ENCODE measurements around the gene ARSG.
"Not testable (repeated sequence)": the region's sequence is repeated elsewhere in the genome, so short reads cannot be mapped to it uniquely, and the experiment has no call there.

Gene ARSG

DNA sequence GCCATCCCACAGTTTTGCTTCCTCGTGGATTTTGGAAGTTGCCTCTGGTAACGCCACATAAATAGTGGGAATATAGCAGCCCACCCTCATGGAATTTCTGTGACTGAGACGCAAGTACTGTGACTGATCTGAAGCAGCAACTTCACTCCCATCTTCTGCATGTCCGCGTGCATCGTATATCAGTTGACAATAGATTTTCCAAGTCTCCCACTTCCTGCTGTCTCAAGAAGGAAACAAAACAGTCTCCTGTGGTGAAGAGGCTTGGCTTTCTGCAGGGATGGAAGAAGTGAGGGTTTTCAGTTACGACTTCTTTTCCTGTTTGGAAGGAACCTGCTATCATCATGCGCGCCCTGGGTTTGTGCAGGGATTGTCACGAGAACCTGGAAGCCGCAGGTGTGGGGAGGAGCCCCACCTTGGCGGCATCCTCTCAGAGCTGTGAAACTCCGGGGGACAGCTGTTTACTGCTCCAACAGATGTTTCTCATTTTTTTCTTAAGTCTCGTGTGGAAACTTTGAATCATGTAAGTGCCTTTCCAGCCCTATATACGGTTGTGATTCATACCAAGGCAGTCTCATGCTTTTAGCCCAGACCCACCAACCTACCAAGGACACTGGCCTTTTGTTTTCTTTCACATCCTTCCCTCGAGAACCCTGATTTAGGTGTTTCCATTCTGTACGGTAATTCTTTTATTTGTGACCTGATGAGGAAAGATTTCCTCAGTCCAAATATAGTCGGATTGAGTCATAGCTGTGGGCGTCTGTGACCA lies 108.5 kb downstream of the ARSG start:
- no peak for DNase-seq

DNA sequence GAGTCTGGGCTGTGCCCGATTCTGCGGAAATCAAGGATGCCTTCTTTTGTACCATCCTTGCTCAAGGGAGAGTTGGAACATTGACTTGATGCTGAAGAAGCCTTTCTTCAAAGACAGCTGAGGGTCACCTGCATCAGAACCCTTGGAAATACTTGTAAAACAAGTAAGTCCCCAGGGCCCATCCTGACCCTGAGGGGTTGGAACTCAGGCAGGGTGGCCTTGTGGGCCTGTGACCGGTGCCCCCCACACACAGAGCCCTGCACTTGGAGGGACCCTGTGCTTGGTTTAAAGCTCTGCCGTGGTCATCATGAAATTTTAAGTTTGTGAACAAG lies 109.1 kb downstream of the ARSG start:
- no peak for DNase-seq

GRCh38 chr17:68401288-68401687 lies 110.0 kb downstream of the ARSG start:
- DNase-seq = no peak

GRCh38 chr17:68403122-68403521 lies 111.8 kb downstream of the ARSG start:
- DNase-seq = no peak

DNA sequence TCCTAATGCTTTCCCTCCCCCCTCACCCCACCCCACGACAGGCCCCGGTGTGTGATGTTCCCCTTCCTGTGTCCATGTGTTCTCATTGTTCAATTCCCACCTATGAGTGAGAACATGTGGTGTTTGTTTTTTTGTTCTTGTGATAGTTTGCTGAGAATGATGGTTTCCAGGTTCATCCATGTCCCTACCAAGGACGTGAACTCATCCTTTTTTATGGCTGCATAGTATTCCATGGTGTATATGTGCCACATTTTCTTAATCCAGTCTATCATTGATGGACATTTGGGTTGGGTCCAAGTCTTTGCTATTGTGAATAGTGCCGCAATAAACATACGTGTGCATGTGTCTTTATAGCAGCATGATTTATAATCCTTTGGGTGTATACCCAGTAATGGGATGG lies 112.5 kb downstream of the ARSG start:
- not testable (repeated sequence) for DNase-seq

DNA sequence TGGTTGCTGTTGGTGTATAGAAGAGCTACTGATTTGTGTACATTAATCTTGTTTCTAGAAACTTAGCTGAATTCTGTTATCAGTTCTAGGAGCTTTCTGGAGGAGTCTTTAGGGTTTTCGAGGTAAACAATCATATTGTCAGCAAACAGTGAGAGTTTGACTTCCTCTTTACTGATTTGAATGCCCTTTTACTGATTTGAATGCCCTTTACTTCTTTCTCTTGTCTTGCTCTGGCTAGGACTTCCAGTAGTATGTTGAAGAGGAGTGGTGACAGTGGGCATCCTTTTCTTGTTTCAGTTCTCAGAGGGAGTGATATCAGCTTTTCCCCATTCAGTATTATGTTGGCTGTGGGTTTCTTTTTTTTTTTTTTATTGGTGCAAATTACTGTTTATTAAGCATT lies 116.4 kb downstream of the ARSG start:
- not testable (repeated sequence) for DNase-seq

- DNase-seq = peak; percentile 67 to 73
These were observed 122.6 kb downstream of the ARSG start for GRCh38 chr17:68413597-68414560.

GRCh38 chr17:68414901-68415300 lies 123.6 kb downstream of the ARSG start:
- DNase-seq = not testable (repeated sequence)

- no peak for DNase-seq
These were observed 126.0 kb downstream of the ARSG start for GRCh38 chr17:68417317-68417716.

DNA sequence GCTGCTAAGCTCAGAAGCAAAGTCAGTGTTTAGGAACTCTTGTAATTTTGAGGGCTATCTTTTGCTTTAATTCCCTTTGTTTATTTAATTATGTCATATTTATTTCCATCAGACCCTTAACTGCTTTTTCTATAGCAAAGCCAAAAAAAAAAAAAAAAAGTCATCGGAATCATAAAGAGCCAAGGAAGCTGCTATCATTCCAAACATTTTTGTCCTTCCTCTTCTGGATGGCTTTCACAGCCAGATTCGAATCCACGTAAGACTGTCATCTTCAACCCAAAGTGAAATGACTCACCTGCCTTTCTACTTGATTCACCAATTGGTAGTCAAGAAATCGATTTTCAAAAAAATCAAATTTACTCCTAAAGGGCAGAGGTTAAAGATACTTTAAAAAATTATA lies 127.6 kb downstream of the ARSG start:
- no peak for DNase-seq

DNA sequence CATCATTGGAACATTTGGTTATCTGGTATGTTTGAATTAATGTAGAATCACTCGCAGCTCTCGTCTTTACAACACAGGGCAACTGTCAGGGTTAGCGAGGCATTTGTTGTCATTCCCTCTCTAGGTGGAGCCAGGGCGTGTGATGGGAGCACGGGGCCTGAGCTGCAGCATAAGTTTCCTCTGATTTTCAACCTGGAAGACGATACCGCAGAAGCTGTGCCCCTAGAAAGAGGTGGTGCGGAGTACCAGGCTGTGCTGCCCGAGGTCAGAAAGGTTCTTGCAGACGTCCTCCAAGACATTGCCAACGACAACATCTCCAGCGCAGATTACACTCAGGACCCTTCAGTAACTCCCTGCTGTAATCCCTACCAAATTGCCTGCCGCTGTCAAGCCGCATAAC lies 128.8 kb downstream of the ARSG start:
- no peak for DNase-seq

DNA sequence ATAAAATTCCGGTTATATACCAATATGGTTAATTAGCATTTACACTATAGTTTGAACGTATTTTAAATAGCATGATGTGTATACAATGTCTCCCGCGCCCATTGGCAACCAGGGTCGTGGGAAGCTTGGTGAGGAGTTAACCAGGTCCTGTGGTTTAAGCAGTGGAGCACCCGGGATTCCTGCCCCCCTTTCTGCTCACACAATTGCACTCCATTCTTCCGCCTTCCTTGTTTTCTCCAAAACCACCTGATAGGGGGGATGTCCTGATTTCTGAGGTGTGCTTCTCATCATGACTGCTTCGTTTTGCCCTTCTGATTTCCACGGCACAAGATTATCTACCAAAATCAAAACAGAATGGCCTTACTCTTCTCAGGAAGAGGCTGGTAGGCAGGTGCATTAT lies 130.2 kb downstream of the ARSG start:
- no peak for DNase-seq

- DNase-seq = no peak
These were observed 131.5 kb downstream of the ARSG start for GRCh38 chr17:68422821-68423220.

DNA sequence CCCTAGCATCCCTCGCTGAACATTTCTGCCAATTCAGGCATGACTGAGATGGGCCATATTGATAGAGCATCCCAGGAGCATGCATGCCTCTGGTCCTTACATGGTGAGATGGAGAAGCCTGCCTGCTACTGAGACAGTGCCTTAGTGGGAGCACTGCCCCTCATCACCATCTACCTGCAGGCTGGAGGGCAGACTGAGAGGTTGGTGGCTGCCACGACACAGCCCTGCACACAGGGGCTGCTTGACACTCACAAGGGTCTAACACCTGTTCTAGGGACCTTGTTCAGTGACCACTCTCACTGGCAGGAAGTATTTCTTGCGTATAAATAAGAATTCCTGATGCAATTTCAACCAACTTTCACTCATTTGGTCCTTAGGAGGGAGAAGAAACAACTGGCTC lies 132.0 kb downstream of the ARSG start:
- no peak for DNase-seq

DNA sequence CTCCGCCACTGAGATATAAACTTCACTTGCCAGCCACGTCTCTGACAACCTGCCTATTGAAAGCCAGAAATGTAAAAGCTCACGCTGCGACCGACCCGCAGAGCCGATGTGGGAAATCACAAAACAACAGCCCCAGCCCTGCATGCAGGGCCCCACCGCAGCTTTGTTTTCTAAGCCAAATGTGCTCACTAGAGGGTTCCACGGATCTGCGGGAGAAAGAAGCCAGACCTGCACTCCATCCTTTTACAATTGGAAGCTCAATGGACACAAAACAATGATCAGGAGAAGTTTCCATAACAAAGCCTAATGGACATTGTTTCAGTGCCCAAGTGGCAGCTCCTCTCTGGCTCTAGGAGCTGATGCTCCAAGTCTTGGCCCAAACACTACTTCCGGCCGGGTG lies 132.9 kb downstream of the ARSG start:
- no peak for DNase-seq

DNA sequence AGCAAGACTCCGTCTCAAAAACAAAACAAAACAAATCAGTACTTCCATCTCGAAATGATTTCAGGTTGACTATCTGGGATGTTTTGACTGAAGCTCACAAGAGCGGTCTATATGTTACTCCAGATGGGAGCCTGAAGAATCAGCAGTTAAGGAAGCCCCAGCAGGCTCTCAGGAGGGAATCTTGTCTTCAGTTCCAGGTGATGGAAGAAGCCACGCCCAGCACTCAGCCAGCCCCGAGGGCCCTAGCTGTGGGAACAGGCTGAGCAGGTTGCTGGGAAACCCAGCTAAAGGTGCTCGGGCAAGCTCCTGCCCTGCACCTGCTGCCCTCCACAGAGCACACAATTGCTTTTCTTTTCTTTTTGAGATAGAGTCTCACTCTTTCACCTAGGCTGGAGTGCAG lies 133.6 kb downstream of the ARSG start:
- no peak for DNase-seq

- DNase-seq = no peak
These were observed 134.7 kb downstream of the ARSG start for GRCh38 chr17:68425979-68426378.

- DNase-seq = no peak
These were observed 136.3 kb downstream of the ARSG start for GRCh38 chr17:68427575-68427974.

GRCh38 chr17:68428498-68429172 lies 137.3 kb downstream of the ARSG start:
- no peak for DNase-seq

- no peak for DNase-seq
These were observed 138.6 kb downstream of the ARSG start for GRCh38 chr17:68429881-68430280.

DNA sequence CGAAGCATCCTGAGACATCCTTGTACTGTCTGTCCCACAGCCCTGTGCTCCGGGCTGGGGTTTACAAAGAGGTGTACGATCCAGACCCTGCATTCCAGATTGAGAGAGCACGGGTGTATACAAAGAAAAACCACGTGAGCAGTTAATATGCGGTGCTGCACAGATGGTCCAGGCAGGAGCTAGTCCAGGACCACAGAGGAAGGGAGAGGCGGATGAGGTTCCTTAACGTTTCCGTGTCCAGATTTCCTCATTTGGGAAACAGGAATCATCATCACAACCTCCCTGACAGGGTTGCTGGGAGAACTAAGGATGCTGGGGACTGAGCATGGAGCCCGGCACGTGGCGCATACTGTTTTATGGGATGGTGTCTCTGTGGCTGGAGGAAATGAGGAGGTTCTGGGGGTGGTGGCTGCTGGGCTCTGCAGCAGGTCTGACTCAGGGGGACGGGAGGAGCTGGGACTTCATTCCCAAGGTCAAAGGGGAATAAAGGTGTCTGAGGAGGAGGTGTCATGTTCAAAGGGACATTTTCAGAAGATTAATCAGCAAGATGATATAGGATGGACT lies 139.8 kb downstream of the ARSG start:
- DNase-seq = no peak

DNA sequence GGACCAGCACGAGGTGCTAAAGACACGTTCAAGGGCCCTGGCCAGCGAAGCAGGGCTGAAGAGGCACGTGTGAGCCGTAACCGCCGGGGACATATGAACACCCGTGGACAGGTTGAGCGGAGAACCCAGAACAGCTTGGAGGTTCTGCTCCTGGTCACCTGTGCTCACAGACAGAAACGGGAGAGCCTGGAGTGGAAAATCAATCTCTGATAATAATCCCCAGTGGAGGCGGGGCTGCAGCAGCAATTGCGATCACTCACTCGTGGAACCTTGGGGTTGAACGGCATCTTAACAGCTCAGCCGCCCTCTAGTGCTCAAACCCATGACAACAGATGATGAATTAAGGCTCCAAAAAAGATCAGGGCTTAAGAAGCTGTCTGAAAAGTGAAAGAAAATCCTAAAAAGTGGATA lies 140.4 kb downstream of the ARSG start:
- DNase-seq = peak; percentile 38

All from AML-193 (cell line).